WTC11 (cell line): ENCODE results near the gene GBF1. TPM values are rescaled to one million over a fixed set of nuclear protein-coding genes. Genes with fewer than 3 reads are reported as not detected.

Experiments used
- ATAC-seq: fragments of 200-7000 bp; cut with Tn5 transposase; 2 replicates; pipeline ENCODE4 v1.10.0; 2021; ENCODE audit warnings: mild to moderate bottlenecking, moderate library complexity
- CTCF ChIA-PET: fragments of 300-600 bp; sonication (Branson Sonifier 250); formaldehyde crosslinking; loops from one replicate; lab custom pipeline; 2021; ENCODE audit warnings: antibody characterized with exemption; lab: Charles Lee
- POLR2A ChIA-PET: fragments of 350-600 bp; sonication (Branson Sonifier 250); formaldehyde crosslinking; loops from one replicate; lab custom pipeline; 2021; ENCODE audit warnings: antibody characterized with exemption; lab: Charles Lee
- DNase-seq: peaks from one replicate; pipeline ENCODE4 v3.0.0; 2021; ENCODE audit warnings: low spot score
- H3K27ac Mint-ChIP-seq: 2 replicates; pipeline ENCODE4 v1.8.0; 2021; ENCODE audit warnings: mixed read lengths
- H3K27me3 Mint-ChIP-seq: 2 replicates; pipeline ENCODE4 v1.8.0; 2021; ENCODE audit warnings: low read depth, mild to moderate bottlenecking, moderate library complexity, mixed read lengths
- H3K36me3 Mint-ChIP-seq: 2 replicates; pipeline ENCODE4 v1.8.0; 2021; ENCODE audit warnings: mixed read lengths
- H3K4me1 Mint-ChIP-seq: 2 replicates; pipeline ENCODE4 v1.8.0; 2022; ENCODE audit warnings: mixed read lengths
- H3K4me3 Mint-ChIP-seq: 2 replicates; pipeline ENCODE4 v1.8.0; 2021; ENCODE audit warnings: mild to moderate bottlenecking, moderate library complexity, mixed read lengths
- H3K9me3 Mint-ChIP-seq: 2 replicates; pipeline ENCODE4 v1.8.0; 2021; ENCODE audit warnings: mixed read lengths
- ARID4B ChIP-seq: sonication (generic); formaldehyde crosslinking; IDR thresholded peaks from 2 replicates; pipeline ENCODE4 v1.8.0; 2023; ENCODE audit warnings: missing genetic modification reagents, mild to moderate bottlenecking, borderline replicate concordance
- HMGXB4 ChIP-seq: sonication (generic); formaldehyde crosslinking; IDR thresholded peaks from 2 replicates; pipeline ENCODE4 v1.8.1; 2023; ENCODE audit warnings: mild to moderate bottlenecking, moderate library complexity, missing genetic modification reagents
- NFE2L1 ChIP-seq: sonication (generic); formaldehyde crosslinking; IDR thresholded peaks from 2 replicates; pipeline ENCODE4 v1.8.1; 2023; ENCODE audit warnings: missing genetic modification reagents
- TP53 ChIP-seq: sonication (generic); formaldehyde crosslinking; IDR thresholded peaks from 2 replicates; pipeline ENCODE4 v1.8.1; 2023; ENCODE audit warnings: mild to moderate bottlenecking, missing genetic modification reagents
- ZBTB43 ChIP-seq: sonication (generic); formaldehyde crosslinking; IDR thresholded peaks from 2 replicates; pipeline ENCODE4 v1.8.1; 2023; ENCODE audit warnings: mild to moderate bottlenecking, missing genetic modification reagents
- total RNA-seq: library from RNA; stranded (reverse); gene quantifications from 3 replicates; pipeline ENCODE4 v1.2.3, GENCODE V29; 2021

Gene GBF1
- total RNA-seq, 1 experiment from 2014 or later = 32.4 TPM

GRCh38 chr10:102243309-102243708, 2.0 kb upstream of the GBF1 start (continued):
- TF ChIP-seq HMGXB4 (CRISPR knock-in tag) (no peak), TP53 (CRISPR knock-in tag) (no peak), NFE2L1 (CRISPR knock-in tag) (no peak)

GRCh38 chr10:102245932-102246251, 560 bp downstream of the GBF1 start:
- ChIA-PET CTCF (interaction anchor here (0.9 to 3.2 kb wide), 13 partner anchors 14 to 405 kb away, joined by 3 to 32 read pairs (median 6); partner anchors contain the start of gene NFKB2), POLR2A (interaction anchor here (0.6 to 1.1 kb wide), 4 partner anchors 14 to 1098 kb away, joined by 3 to 8 read pairs (median 6); no protein-coding TSS in a partner anchor)
- peaks cover 34% of the 10 kb centered on the region for H3K4me1 Mint-ChIP-seq
- no peaks in the 10 kb centered on the region for H3K9me3 Mint-ChIP-seq
- H3K4me3 Mint-ChIP-seq = peak overlapping the region; percentile 100
- no peaks in the 10 kb centered on the region for H3K36me3 Mint-ChIP-seq
- peak overlapping the region; percentile 96 for H3K27ac Mint-ChIP-seq
- ATAC-seq (no peak), DNase-seq (no peak)
- TF ChIP-seq ZBTB43 (CRISPR knock-in tag) (no peak), ARID4B (CRISPR knock-in tag) (0 out of 2 replicates have a peak, but pooled peaks have one; percentile 18)
- H3K27me3 Mint-ChIP-seq = peaks cover 39% of the 10 kb centered on the region

- CTCF ChIA-PET = interaction anchor here (1.4 to 3.2 kb wide), 3 partner anchors 16 to 101 kb away, joined by 10 to 32 read pairs (median 14); no protein-coding TSS in a partner anchor
- no peak for ATAC-seq
Measured at GRCh38 chr10:102246261-102246660, 929 bp downstream of the GBF1 start.

More at GRCh38 chr10:102246261-102246660, 929 bp downstream of the GBF1 start:
- Mint-ChIP-seq H3K27ac (peak overlapping the region; percentile 60; the same call in 1 of the 2 replicates), H3K9me3 (no peaks in the 10 kb centered on the region), H3K4me3 (peak overlapping the region; percentile 100), H3K36me3 (no peaks in the 10 kb centered on the region), H3K27me3 (peaks cover 35% of the 10 kb centered on the region), H3K4me1 (peaks cover 32% of the 10 kb centered on the region)
- TF ChIP-seq ARID4B (CRISPR knock-in tag) = no peak
- POLR2A ChIA-PET = no interaction called here
- DNase-seq = no peak
